Activated CD4-positive, CD25-positive, alpha-beta regulatory T cell treated with anti-CD3 and anti-CD28 coated beads, Interleukin-2, amount 50 U/mL, for 16 hours (primary cell): ENCODE measurements around the gene MARCHF10.
"Not testable (repeated sequence)": the region's sequence is repeated elsewhere in the genome, so short reads cannot be mapped to it uniquely, and the experiment has no call there.

Source experiments
- DNase-seq: peaks from one replicate; pipeline ENCODE4 v3.0.0-alpha.2; 2020; ENCODE audit warnings: low read depth, low spot score

MARCHF10 gene

DNA sequence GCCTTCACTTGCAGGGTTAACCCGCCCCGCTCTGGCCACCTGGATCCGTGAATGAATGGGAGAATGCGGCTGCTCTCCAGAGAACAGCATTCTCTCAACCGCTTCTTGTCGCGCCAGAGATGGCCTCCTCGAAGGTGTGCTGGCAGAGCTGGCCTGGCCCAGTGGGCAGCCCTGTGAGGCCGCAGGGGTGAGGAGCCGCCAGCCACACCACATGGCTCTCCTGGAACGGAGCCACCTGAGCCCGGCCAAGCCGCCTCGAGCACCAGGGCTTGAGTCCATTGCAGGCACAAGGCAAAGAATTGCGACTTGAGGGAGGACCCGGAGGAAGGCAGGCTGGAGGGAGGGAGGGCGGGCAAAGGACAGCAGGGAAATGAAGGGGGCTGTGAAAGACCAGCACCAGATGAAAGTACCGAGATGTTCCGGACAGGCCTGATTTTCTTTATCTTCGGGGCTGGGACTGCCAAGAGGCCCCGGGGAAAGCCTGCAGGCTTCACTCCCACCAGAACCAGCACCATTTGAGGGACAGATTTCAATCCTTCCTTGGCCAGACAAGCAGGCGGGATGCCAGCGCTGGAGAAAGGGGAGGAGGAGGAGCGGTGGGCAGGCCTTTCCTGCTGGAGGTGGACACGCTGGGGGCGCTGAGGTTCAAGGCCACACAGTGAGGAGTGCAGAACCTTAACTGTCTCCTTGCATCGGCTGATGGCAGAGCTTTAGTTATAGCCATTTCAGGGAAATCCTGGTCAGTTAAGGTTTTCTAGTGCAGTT is 111.2 kb downstream of the MARCHF10 start:
- no peak for DNase-seq

DNA sequence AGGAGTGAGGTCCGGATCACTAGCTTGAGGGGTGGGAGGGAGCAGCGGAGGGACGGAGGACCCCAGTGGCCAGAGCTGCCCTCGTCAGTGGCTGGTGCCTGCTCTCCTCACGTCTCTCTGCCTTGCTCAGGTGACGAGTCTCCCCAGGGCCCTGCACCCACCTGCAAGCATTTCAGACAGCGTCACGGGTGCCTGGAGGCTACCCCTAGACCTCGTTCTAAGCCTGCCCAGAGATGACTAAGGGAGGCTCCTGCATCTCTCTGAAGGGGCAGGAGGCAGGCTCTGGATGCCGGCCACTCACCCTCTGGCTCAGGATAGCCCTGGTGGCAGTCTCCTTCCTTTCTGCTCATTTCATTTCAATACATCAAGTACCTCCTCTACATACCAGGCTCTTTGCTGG is 111.9 kb downstream of the MARCHF10 start:
- DNase-seq = no peak

DNA sequence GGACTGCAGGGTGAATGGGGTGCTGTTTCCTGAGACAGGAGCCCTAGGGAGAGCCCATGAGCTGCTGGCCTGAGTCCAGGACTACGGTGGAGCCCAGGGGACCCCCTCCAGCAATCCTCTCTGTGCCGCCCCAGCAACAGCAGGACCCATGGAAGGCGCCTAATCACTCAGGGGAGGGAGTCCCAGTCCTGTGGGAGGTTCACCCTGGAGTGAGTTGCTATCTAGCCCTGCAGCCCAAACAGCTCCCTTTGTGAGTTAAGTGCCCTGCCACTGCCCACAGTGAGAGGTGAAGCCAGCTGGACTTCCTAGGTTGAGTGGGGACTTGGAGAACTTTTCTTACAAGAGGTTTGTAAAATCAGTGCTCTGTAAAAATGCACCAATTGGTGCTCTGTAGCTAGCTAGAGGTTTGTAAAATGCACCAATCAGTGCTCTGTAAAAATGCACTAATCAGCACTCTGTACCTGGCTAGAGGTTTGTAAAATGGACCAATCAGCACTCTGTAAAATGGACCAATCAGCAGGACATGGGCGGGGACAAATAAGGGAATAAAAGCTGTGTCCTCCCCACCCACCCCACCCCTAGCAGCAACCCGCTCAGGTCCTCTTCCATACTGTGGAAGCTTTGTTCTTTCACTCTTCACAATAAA is 112.9 kb downstream of the MARCHF10 start:
- DNase-seq = not testable (repeated sequence)

DNA sequence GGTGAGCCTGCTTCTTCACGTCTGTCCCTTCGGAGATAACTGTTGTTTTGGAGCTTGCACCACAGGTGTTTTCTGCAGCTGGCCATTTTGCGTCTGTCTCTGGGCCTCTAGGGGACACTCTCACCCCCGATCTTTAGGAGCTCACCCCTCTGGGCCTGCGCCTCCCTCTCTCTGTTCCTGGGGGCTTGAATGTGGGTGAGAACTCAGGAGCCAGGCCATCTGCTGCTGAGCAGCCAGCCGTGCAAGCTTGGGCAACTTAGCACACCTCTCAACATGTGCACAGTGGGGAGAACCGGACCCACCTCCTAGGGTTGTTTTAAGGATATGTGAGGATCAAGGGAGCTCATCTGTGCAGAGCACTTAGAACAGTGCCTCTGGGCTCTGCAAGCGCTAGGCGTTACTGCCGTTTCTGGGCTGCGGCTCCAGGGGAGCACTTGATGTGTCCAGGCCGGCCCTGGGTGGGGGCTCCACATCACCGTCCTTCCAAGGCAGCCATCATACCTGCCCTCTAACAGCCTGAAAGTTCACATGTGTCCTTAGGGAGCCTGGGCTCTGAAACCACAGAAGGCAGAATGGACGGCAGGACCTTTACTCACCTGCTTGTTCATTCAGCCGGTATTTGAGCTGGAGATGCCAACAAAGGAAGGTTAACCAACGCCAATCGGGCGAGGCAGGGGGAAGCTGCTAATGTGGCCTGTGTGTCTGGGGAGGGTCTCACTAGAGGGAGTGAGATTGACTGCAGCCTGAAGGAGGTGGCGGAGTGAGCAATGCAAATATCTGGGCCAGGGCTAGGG is 114.3 kb downstream of the MARCHF10 start:
- no peak for DNase-seq

DNA sequence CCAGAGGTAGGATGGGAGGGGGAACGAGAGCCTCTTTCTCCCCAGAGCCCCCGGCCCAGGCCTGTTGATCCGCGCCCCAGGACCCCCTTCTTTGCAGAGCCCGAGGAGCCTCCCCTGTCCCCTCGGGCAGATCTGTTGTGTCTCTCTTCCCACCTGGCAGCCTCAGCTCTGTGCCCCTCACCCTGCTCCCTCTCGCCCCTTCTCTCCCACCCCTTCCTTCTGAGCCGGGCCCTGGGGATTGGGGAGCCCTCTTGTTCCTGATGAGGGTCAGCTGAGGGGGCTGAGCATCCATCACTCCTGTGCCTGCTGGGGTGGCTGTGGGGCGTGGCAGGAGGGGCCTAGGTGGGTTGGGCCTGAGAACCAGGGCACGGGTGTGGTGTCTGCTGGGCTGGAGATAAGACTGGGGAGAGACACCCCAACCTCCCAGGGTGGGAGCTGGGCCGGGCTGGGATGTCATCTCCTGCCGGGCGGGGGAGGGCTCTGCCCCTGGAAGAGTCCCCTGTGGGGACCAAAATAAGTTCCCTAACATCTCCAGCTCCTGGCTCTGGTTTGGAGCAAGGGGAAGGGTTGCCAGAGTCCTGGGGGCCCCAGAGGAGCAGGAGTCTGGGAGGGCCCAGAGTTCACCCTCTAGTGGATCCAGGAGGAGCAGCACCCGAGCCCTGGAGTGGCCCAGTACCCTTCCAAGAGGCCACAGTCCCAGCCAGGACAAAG is 115.2 kb downstream of the MARCHF10 start:
- DNase-seq = no peak

DNA sequence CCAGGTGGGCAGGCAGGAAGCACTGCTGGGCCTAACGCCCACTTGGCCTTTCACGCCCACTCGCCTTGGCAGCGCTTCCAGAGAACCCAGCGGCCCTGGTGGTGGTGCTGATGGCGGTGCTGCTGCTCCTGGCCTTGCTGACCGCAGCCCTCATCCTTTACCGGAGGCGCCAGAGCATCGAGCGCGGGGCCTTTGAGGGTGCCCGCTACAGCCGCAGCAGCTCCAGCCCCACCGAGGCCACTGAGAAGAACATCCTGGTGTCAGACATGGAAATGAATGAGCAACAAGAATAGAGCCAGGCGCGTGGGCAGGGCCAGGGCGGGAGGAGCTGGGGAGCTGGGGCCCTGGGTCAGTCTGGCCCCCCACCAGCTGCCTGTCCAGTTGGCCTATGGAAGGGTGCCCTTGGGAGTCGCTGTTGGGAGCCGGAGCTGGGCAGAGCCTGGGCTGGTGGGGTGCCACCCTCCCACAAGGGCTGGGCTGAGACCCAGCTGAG is 115.9 kb downstream of the MARCHF10 start:
- DNase-seq = no peak

DNA sequence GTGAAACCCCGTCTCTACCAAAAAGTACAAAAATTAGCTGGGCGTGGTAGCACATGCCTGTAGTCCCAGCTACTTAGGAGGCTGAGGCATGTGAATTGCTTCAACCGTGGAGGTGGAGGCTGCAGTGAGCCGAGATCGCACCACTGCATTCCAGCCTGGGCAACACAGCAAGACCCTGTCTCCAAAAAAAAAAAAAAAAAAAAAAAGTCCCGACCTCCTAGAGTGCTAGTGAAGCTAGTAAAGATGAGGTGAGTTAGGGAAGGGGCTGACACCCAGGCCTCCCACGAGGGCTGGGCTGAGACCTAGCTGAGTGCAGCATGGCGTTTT is 116.6 kb downstream of the MARCHF10 start:
- DNase-seq = not testable (repeated sequence)

DNA sequence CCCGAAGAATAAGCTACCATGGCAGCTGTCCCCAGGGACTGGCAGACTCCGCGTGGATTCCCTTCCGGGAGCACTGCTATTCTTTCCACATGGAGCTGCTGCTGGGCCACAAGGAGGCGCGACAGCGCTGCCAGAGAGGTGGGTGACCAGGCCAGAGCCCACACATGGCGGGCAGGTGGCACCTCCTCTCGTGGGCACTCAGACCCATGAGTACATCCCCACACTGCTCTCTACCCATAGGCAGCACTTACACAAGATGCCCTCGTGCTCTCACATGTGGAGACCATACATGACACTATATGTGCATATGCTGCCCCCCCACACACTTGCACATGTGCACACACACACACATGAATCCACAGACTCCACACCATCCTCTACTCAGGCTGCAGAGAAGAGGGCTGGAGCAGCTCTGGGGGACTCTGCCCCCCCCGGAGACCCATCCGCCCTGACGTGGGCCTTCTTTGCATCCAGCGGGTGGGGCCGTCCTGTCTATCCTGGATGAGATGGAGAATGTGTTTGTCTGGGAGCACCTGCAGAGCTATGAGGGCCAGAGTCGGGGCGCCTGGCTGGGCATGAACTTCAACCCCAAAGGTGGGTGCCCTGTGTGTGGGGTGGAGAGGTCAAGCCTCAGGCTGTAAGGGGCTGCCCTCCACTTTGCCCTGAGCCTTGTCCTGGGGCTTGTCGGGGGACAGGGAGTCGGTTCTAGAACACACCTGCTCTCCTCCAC is 117.8 kb downstream of the MARCHF10 start:
- no peak for DNase-seq

DNA sequence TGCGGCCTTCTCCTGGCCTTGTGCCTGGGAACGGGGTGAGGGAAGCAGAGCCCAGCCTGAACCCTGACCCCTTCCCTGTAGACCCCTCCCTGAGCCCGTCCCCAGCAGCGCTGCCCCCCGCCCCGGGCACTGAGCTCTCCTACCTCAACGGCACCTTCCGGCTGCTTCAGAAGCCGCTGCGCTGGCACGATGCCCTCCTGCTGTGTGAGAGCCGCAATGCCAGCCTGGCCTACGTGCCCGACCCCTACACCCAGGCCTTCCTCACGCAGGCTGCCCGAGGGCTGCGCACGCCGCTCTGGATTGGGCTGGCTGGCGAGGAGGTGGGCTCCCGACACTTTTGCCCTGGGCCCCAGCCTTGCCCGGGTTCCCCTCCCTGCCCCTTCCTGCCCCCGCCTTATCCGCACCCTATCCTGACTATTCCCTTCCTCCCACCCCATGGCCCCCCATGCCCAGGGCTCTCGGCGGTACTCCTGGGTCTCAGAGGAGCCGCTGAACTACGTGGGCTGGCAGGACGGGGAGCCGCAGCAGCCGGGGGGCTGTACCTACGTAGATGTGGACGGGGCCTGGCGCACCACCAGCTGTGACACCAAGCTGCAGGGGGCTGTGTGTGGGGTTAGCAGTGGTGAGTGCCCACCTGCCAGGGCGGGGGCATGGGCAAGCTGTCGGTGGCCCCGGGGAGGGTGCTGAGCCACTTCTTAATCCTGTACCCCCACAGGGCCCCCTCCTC is 118.5 kb downstream of the MARCHF10 start:
- DNase-seq = no peak

DNA sequence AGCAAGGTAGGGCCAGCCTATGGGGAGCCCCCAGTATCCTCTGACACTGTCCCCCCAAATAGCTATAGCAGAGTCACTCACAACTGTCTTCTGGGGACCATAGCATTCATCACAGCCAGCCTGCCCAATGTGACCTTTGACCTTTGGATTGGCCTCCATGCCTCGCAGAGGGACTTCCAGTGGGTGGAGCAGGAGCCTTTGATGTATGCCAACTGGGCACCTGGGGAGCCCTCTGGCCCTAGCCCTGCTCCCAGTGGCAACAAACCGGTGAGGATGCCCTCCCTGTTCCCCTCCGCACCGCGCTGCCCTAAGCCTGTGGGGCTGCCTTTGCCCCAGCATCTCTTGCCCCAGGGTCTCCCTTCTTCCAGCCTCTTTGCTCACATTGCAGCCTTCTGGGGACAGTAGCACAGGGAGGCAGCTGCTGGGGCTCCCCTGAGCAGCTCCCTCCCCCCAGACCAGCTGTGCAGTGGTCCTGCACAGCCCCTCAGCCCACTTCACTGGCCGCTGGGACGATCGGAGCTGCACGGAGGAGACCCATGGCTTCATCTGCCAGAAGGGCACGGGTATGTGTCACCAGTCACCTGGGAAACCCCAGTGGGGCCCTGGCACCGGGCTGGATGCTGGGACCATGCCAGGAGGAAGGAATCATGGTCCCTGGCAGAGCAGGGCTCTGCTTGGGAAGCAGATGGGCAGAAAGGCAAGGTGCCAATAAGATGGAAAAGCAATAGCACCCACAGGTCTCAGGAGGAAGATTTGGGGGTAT is 119.5 kb downstream of the MARCHF10 start:
- no peak for DNase-seq

DNA sequence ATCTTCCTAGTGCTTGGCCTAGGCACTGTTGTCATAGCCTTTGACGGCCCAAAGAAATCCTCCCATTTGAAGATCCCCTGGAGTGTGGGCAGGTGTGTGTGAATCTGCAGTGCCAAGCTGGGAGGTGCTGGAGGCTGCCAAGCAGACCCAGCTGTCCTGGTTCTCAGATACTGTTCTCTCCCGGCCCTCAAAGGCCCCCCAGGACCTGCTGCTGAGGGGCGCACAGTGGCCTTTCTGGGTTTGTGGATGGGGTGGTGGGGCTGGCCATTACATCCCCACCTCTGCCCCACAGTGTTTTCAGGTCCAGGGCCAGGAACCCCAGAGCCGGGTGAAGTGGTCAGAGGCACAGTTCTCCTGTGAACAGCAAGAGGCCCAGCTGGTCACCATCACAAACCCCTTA is 120.1 kb downstream of the MARCHF10 start:
- no peak for DNase-seq

DNA sequence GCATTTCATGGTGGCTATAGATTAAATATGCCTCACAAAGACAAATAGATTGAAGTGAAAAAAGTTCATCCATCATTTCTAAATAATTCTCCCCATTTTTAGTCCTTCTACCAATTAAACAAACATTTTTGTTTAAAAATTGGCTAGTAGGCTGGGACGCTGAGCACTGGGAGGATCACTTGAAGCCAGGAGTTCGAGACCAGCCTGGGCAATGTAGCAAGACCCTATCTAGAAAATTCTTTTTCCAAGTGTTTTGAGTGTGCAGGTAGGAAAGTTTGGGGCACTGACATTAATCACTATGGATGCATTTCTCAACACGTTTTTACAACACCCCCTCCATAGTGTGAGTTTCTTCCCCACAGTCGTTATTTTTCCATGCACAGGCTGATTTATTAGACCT is 123.9 kb downstream of the MARCHF10 start:
- no peak for DNase-seq

DNA sequence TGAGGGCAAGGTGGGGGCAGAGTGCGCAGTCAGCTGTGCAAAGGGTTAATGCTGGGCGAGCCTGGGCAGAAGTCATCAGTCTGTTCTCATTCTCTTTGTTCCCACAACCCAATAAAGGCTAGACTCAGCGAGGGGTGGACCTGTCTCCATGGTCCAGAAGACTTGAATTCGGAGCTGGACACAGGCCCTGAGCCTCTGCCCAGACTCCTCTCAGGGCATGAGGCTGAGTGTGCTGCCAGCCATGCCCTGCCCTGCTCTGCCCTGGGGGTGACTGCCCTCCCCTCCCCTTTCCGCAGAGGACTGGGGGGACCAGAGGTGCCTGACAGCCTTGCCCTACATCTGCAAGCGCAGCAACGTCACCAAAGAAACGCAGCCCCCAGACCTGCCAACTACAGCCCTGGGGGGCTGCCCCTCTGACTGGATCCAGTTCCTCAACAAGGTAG is 126.2 kb downstream of the MARCHF10 start:
- no peak for DNase-seq

DNA sequence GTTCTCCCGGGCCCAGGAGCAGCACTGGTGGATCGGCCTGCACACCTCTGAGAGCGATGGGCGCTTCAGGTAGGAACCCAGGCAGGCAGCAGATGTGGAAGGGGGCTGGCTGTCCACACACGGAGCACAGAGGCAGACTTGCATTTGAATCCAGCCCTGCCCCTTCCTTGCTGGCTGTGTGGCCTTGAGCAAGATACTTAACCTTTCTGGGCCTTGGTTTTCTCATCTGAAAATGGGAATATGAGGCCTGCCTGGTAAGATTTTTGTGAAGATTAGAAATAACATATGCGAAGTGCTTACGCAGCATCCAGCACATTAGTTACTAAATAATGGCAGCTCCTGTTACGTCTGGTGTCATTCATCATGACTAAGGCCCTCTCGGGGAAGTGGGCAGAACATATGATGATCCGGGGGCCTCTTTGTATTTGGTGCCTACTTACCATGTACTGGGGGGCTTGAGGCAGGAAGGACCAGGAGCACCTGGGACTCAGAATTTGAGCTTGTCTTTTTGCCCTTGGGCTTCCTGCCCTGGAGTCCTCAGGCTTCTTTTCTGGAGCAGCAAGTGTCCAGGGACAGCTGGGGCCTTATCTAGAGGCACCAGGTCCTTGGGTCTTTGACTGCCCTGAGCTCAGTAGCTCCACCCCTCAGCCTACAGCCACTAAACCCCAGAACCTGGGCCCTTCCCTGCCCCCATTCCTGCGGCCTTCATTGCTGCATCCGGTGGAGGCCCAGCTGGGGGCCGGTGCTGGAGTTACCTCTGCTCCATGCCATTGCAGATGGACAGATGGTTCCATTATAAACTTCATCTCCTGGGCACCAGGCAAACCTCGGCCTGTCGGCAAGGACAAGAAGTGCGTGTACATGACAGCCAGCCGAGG is 126.8 kb downstream of the MARCHF10 start:
- no peak for DNase-seq

DNA sequence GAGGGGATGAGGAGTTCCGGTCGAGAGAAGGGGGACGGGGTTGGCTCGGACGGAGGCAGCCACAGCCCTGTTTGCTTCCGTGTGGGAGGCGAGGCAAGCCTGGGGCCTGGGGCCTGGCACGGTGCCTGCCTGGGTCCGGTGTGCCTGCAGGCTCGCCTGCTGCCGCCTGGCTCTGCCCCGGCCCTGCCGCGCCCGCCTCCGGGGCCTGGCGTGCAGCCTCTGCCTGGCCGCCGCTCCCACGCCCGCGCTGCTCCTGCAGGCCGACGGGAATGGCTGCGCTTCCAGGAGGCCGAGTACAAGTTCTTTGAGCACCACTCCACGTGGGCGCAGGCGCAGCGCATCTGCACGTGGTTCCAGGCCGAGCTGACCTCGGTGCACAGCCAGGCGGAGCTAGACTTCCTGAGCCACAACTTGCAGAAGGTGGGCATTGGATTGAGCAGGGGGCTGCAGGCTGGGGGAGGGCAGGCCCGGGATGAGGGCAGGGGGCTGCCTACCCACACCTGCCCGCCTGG is 127.5 kb downstream of the MARCHF10 start:
- no peak for DNase-seq

DNA sequence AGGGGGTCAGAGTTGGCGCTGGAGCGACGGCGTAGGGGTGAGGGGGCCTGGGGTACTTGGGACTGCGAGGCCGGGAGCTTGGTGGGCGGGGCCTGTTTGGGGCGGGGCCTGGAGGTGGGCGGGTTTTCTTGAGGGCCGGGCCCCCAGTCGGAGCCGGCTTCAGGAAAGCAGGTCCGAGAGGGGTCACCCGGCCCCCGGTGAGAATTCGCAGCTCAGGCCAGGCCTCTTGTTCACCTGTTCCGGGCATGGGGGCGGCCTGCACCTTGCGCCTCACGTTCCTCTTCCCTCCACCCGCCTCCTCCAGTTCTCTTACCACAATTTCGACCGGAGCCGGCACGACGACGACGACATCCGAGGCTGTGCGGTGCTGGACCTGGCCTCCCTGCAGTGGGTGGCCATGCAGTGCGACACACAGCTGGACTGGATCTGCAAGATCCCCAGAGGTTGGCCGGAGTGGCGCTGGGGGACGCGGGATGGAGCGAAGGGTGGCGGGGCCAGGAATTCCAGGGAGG is 128.2 kb downstream of the MARCHF10 start:
- no peak for DNase-seq

DNA sequence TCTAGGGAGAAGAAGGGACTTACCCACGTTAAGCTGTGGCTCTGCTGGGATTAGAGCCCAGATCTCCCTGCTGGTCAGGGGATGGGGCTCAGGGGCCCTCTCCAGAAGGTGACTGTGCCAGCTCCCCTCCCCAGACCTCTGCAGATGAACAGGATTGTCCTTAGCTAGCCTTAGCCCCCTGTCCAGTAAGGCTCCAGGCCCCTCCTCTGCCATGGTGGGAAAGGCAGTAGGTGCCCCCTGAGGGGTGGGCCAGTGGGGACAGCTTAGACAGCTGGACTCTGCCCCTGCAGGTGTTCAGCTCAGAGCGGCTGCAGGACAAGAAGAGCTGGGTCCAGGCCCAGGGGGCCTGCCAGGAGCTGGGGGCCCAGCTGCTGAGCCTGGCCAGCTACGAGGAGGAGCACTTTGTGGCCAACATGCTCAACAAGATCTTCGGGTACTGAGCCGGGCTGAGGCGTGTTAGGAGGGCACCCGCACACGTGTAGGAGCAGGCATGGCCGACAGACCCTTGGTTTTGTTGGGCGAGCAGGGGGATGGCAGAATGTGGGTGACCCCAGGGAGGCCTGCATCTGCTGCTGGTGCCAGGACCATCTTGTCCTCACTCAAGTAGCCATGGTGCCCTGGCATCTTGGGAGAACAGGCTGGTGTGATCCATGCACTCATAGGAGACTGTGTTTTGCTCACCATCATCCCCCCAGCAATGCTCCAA is 129.7 kb downstream of the MARCHF10 start:
- DNase-seq = no peak
